GM18517 (cell line): ENCODE results near the gene FPGS.
"Not testable (repeated sequence)": the region's sequence is repeated elsewhere in the genome, so short reads cannot be mapped to it uniquely, and the experiment has no call there.

ENCODE experiments used
- ATAC-seq: cut with Tn5 transposase; IDR thresholded peaks from one replicate; pipeline ENCODE4 v1.9.1; 2021; ENCODE audit warnings: mild to moderate bottlenecking, moderate library complexity; ENCODE audit not compliant: unreplicated experiment

The FPGS gene

DNA sequence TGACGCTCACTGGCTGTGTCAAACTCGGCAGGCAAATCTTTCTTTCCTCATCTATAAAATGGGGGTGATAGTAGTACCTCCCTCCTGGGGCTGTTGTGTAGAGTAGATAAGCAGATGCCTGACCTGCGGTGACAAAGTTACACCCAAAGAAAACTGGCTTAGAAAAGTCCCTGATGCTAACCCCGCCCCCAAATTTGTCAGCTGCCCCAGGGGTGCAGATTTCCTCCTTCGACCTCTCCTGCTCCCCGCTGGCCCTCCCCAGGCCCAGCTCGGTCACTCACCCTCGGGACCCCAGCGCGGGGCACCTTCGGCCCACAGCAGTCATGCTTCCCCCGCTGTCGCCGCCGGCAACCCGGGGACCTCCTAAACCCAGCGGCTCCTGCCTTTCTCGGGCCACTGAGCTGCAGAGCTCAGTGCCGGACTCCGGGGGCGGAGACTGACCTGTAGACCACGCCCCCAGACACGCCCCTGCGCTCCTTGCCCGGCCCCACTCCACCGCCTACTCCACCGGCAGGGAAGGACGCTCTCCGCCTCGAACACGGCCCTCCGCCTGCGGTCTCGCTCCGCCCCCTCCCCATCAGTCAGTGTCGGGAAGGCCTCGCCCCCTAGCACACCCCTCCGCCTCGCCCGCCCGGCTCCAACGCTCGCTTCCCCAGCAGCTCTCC, 31.6 kb upstream of the FPGS start:
- ATAC-seq, result peak; percentile 80

- no peak for ATAC-seq
Measured at GRCh38 chr9:127771570-127772189, 31.0 kb upstream of the FPGS start.

DNA sequence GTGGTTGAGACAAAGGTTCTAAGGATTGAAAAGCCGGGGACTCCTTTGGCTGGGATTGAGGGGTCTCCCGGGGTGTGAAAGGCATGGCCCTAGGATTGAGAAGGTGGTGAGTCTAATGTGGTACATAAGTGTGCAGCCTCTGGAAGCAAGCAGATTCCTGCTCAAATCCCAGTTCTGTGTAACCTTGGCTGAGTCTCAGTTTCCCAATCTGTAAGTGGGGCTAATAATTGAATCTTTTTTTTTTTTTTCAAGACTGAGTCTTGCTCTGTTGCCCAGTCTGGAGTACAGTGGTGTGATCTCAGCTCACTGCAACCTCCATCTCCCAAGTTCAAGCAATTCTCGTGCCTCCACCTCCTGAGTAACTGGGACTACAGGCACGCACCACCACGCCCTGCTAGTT, 30.1 kb upstream of the FPGS start:
- ATAC-seq, result no peak

GRCh38 chr9:127773272-127773671, 29.4 kb upstream of the FPGS start:
- ATAC-seq, result no peak

- ATAC-seq, result no peak
Measured at GRCh38 chr9:127773981-127774380, 28.7 kb upstream of the FPGS start.

DNA sequence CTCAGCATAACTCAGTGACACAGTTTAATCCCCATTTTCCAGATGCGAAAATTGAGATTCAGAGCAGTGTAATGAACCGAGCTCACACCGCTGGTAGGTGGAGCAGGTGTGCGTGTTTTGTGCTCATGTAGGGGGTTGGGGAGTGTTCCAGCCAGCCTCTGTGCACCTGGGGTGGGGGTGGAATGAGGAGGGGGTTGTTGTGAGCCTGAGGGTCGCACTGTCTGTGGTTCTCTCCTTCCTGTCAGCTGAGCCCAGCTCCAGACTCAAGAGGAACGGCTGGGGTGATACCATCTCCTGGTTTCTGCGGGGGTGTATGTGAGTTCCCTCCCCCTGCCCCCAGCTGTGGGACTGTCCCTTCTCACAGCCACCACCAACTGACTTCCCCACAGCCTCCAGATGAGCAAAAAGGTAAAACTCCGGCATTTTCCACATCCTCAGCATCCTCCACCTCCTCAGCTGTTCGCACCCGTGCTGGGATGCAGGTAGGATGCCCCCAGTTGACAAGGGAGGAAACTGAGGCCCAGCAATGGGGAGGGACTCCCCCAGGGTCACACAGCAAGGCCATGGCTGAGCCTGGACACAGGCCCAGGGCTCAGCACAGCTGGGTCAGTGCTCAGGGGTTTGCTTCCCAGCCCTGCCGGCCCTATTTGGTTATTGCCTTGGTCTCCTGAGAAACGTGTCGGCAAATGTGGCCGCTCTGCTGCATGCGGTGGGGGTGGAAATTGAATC, 26.3 kb upstream of the FPGS start:
- no peak for ATAC-seq

DNA sequence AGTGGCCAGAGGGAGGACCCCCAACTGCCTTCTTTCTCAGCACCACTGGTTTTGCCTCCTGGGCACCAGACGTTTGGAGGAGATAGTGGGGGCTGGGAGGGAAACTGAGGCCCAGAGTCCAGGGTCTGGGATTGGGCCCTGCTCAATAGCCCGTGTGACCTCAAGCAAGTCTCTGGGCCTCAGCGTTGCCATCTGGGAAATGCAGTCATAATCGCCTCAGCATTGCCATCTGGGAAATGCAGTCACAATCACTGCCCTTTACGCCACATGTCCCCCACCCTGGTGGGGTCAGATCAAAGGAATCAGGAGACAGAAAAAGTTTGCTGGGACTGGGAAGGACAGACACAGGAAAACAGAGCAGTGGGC, 25.8 kb upstream of the FPGS start:
- ATAC-seq, result no peak

DNA sequence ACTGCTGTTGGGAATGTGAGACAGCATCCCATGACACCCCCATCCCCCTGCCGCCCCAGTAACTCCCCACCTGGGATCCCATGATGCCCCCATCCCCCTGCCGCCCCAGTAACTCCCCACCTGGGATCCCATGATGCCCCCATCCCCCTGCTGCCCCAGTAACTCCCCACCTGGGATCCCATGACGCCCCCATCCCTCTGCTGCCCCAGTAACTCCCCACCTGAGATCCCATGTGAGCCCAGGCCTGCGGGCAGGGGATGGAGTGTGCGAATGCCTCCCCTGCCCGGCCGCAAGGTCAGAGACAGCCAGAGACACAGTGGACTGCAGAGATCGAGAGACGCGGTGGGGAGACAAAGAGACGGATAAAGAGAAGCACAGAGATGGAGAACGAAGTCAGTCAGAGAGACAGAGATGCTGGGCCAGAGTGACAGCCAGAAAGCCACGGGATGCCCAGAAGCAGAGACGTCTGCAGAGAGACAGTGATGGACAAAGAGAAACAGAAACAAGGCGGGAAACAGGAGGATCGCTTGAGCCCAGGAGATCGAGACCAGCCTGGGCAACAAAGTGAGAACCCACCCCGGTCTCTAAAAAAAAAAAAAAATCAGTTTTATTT, 25.2 kb upstream of the FPGS start:
- ATAC-seq, result no peak

GRCh38 chr9:127778280-127779135, 24.2 kb upstream of the FPGS start, which contains the start of gene SH2D3C:
Gene SH2D3C, minus strand, starts transcription at chr9:127778666. Its CDS starts 39 bp downstream, at chr9:127778627.
- ATAC-seq, result no peak

DNA sequence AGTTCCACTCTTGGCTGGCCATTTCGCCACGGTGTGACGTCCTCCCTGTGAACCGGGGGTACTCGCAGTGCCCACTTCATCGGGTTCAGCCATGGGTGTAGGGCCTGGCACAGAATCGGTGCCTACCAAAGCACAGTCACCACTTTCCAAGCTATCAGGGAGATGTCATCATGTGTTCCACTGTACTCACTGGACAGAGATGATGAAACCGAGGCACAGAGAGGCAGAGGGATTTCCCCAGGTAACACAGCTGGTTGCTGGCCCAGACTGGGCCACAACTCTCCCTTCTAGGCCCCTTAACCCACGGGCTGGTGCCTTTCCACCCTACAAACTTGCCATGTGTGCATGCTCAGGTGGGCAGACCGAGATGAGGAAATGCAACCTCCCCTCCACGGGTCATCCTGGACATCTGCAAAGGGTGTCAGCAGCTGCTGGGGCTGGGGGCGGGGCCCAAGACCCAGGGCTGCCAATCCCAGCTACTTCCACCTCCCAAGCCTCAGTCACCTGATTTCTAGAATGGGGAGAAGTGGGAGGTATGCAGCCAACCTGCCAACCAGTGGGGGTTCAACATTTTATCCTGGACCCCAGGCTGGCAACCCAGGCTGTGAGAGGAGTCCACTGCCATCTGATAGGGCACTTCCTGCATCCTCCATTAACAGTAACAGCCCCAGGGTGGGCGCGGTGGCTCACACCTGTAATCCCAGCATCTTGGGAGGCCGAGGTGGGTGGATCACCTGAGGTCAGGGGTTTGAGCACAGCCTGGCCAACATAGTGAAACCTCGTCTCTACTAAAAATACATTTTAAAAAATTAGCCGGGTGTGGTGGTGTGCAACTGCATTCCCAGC, 23.3 kb upstream of the FPGS start:
- peak; percentile 54 for ATAC-seq

DNA sequence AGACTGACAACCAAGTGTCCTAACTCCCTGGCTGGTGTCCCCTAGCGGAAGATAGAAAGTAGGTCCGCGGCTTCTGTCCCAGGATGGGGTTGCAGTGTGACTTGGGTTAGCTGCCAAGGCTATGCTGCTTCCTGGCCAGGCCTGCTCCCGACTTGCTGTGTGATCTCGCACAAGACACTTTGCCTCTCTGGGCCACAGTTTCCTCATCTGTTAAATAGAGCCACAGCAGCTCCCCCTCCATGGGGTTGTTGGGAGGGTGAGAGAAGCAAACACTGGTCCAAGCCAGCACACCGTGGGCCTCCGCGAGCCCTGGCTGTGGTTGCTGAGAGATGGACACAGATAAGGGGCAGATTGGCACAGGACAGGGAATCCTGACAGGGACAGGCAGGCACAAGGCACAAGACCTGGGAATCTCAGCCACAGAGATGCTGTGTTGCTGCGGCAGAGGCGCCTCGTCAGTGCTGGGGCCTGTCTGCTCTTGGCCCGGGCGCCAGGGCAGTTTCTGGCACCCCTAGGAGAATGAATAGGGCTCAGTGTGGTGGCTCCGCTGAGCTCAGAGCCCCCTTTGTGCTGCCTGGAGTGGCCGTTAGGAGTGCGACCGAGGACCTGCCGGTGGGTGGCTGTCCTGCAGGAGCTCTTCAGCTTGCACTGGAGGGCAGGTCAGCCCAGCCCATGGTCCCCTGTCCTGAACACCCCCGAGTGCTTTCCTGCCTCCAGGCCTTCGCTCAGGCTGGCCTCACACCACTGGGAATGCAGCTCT, 22.4 kb upstream of the FPGS start:
- no peak for ATAC-seq

- ATAC-seq, result not testable (repeated sequence)
Measured at GRCh38 chr9:127780909-127781308, 21.8 kb upstream of the FPGS start.

- no peak for ATAC-seq
Measured at GRCh38 chr9:127781806-127782205, 20.9 kb upstream of the FPGS start.

DNA sequence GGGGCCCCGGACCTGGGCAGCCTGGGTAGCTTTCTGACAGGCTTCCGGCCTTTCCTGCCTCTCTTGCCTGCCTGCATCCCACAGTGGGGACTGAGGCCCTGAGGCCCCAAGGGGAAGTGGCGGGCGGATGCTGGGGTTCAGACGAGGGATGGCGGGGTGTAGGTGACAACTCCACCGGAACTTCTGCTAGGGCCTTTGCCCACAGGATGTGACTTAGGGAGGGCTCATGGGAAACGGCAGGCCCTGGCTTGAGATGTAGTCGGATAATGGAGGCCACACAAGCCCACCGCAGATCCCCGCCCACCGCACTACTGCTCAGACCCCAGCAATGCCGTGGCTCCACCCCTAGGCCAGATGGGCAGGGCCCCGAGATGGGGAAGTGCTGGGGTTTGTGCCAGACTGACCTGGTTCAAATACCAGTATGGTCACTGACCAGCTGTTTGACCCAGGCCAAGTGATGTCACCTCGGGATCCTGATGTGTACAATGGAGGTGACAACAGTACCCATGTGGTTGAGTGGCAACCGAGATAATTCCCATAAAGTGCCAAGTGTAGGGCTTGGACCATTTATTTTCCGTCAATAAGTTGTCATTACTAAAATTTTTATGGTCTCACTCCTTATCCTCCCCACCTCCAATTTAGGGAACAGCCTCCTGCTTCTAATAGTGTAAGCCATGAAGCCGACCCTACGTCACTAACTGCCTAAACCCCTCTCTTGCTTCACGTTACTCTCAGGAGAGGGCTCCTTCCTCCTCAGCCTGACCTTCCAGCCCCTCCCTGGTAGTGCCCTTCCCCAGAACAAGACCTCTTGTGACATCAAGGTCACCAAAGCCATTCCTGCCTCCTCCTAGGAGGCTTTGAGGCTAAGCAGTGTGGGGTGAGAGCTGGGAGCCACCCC, 19.3 kb upstream of the FPGS start:
- no peak for ATAC-seq

DNA sequence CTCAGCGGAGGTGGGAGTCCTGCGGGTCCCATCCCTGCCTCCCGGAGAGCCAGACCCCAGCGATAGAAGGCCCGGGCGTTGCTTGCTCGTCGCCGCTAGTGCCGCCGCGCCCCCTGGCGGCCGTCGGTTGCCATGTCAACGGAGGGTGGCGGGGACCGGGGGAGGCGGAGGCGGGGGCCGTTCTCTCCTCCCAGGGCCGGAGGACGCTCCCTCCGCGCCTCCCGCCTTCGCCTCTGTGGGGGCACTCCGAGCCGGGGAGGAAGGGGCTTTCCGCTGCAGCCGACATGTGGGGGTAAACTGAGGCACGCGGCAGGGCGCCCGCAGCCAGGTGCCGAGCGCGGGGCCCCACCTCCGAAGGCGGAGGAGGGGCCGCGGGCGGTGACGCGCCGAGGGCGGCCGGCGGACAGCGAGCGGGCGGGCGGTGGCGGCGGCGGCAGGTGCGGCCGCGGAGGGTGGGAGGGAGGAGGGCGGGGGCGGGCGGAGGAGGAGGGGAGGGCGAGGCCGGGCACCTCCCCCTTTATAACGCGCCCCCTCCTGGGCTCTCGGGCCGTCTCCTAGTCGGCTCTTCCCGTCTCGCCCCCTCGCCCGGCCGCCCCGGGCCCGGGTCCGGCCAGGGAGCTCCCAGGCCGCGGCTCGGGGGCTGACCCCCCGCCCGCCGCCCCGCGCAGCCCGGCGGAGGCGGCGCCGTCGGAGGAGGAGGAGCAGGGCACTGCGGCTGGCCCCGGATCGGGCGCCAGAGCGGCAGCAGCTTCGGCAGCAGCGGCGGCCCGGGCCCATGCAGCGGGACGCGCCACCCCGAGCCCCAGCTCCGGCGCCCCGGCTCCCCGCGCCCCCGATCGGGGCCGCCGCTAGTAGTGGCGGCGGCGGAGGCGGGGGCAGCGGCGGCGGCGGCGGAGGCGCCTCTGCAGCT, 17.4 kb upstream of the FPGS start:
- peak; percentile 41 for ATAC-seq

- ATAC-seq, result peak; percentile 52
Measured at GRCh38 chr9:127785933-127786772, 16.5 kb upstream of the FPGS start, which contains the start of gene CDK9. Gene CDK9, plus strand, starts transcription at chr9:127786034. Its CDS starts 115 bp downstream, at chr9:127786149.
